ENCODE results near the gene KRTAP10-1. TPM values are rescaled to one million over a fixed set of nuclear protein-coding genes. Genes with fewer than 3 reads are reported as not detected.

Gene KRTAP10-1
- total RNA-seq, 1 experiment from 2014 or later = not detected

DNA sequence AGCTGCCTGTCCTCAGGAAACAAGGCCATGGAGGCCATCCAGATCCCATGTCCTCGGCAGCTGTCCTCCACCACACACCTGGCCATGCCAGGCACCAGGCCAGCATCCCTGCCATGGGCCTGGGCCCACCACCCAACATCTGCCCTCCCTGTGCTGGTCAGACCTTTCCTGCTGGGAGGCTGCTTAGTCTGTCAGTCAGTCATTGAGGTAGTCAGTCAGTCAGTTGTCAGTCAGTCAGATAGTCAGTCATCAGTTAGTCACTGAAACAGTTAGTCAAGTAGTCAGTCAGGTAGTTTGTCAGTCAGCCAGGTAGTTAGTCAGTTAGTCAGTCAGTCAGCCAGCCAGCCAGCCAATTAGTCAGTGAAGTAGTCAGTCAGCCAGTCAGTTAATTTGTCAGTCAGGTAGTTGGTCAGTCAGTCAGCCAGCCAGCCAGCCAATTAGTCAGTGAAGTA, 17.2 kb downstream of the KRTAP10-1 start:
- H3K9me3 Mint-ChIP-seq = peaks cover 4% of the 10 kb centered on the region
- H3K27ac Mint-ChIP-seq = no peak overlapping the region
- CTCF ChIA-PET = interaction anchor here (1.0 to 3.7 kb wide), 3 partner anchors 12 to 271 kb away, joined by 3 to 21 read pairs (median 4); no protein-coding TSS in a partner anchor
- TF ChIP-seq ZNF416 (CRISPR knock-in tag; IDR thresholded peaks at IDR 0.05) = no peak
- TF ChIP-seq, protein P1, sequence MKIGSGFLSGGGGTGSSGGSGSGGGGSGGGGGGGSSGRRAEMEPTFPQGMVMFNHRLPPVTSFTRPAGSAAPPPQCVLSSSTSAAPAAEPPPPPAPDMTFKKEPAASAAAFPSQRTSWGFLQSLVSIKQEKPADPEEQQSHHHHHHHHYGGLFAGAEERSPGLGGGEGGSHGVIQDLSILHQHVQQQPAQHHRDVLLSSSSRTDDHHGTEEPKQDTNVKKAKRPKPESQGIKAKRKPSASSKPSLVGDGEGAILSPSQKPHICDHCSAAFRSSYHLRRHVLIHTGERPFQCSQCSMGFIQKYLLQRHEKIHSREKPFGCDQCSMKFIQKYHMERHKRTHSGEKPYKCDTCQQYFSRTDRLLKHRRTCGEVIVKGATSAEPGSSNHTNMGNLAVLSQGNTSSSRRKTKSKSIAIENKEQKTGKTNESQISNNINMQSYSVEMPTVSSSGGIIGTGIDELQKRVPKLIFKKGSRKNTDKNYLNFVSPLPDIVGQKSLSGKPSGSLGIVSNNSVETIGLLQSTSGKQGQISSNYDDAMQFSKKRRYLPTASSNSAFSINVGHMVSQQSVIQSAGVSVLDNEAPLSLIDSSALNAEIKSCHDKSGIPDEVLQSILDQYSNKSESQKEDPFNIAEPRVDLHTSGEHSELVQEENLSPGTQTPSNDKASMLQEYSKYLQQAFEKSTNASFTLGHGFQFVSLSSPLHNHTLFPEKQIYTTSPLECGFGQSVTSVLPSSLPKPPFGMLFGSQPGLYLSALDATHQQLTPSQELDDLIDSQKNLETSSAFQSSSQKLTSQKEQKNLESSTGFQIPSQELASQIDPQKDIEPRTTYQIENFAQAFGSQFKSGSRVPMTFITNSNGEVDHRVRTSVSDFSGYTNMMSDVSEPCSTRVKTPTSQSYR (CRISPR knock-in tag; IDR thresholded peaks at IDR 0.05) = no peak
- DNase-seq (ENCODE audit: low spot score) (no peak), ATAC-seq (no peak)
- no peak overlapping the region for H3K4me3 Mint-ChIP-seq
- no peaks in the 10 kb centered on the region for H3K36me3 Mint-ChIP-seq
- no peaks in the 10 kb centered on the region; the same call in 1 of the 2 replicates for H3K27me3 Mint-ChIP-seq (ENCODE audit: low read depth)
- 0 out of 2 replicates have a peak, but pooled peaks cover 2% of the 10 kb centered on the region for H3K4me1 Mint-ChIP-seq
- POLR2A ChIA-PET = no interaction called here

DNA sequence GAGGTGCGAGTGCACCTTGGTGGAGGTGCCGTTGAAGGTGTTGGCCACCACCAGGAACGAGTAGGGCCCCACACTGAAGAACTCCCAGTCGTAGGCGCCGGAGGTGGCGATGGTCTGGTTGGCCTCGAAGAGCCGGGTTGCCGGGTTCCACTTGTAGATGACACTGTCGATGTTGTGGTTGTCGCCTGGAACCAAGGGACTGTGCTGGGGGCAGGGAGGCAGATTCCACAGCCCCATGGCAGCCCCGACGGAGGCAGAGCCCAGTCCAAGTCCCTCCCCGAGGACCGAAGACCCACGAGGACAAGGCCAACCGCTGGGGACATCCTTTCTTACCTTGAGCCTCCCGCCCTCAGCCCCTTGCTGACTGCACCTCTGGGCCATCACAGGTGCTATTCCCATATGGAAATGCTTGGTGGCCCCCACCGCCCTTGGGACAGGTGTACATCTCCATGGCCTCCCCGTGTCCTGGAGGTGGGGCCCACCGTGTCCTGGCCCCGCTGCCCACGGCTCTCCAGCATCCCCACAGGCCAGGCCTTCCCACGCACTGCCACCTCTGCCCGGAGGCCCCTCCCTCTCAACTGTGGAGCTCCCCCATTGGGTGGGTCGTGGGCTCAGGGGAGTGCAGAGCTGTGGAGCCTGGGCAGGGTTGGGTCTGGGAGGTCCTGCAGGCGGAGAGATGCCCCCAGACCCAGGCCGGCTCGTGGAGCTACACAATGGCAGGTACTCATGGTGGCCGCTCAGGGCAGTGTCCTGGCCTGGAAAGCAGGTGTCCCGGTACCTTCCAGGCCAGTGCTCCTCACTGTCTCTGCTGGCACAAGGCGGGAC, 17.9 kb downstream of the KRTAP10-1 start:
- Mint-ChIP-seq H3K4me3 (no peak overlapping the region), H3K4me1 (0 out of 2 replicates have a peak, but pooled peaks cover 2% of the 10 kb centered on the region), H3K27me3 (ENCODE audit: low read depth) (no peaks in the 10 kb centered on the region; the same call in 1 of the 2 replicates), H3K9me3 (peaks cover 10% of the 10 kb centered on the region), H3K27ac (no peak overlapping the region), H3K36me3 (no peaks in the 10 kb centered on the region)
- DNase-seq (ENCODE audit: low spot score) (peak; percentile 18), ATAC-seq (peak; percentile 24; the same call in 1 of the 2 replicates)
- POLR2A ChIA-PET = no interaction called here
- CTCF ChIA-PET = interaction anchor here (1.0 to 3.7 kb wide), 3 partner anchors 12 to 271 kb away, joined by 3 to 21 read pairs (median 4); no protein-coding TSS in a partner anchor
- TF ChIP-seq JAZF1 (CRISPR knock-in tag; IDR thresholded peaks at IDR 0.05) (no peak), NR1H2 (CRISPR knock-in tag; IDR thresholded peaks at IDR 0.05) (no peak), ZBTB21 (CRISPR knock-in tag; IDR thresholded peaks at IDR 0.05; ENCODE audit: borderline replicate concordance) (no peak), KAT7 (CRISPR knock-in tag; IDR thresholded peaks at IDR 0.05; ENCODE audit: borderline replicate concordance) (no peak), ZNF671 (CRISPR knock-in tag; IDR thresholded peaks at IDR 0.05) (no peak), CREB1 (CRISPR knock-in tag; IDR thresholded peaks at IDR 0.05) (no peak), GABPB1 (CRISPR knock-in tag; IDR thresholded peaks at IDR 0.05) (no peak), MXD4 (CRISPR knock-in tag; IDR thresholded peaks at IDR 0.05; ENCODE audit: borderline replicate concordance) (no peak), ELF4 (CRISPR knock-in tag; IDR thresholded peaks at IDR 0.05; ENCODE audit: low read depth) (no peak), NFATC4 (CRISPR knock-in tag; IDR thresholded peaks at IDR 0.05) (no peak), SP1 (CRISPR knock-in tag; conservative IDR thresholded peaks at IDR 0.05) (no peak), ZNF423 (CRISPR knock-in tag; IDR thresholded peaks at IDR 0.05) (no peak), ESRRA (CRISPR knock-in tag; IDR thresholded peaks at IDR 0.05; ENCODE audit: borderline replicate concordance) (no peak)
- TF ChIP-seq, protein P2, sequence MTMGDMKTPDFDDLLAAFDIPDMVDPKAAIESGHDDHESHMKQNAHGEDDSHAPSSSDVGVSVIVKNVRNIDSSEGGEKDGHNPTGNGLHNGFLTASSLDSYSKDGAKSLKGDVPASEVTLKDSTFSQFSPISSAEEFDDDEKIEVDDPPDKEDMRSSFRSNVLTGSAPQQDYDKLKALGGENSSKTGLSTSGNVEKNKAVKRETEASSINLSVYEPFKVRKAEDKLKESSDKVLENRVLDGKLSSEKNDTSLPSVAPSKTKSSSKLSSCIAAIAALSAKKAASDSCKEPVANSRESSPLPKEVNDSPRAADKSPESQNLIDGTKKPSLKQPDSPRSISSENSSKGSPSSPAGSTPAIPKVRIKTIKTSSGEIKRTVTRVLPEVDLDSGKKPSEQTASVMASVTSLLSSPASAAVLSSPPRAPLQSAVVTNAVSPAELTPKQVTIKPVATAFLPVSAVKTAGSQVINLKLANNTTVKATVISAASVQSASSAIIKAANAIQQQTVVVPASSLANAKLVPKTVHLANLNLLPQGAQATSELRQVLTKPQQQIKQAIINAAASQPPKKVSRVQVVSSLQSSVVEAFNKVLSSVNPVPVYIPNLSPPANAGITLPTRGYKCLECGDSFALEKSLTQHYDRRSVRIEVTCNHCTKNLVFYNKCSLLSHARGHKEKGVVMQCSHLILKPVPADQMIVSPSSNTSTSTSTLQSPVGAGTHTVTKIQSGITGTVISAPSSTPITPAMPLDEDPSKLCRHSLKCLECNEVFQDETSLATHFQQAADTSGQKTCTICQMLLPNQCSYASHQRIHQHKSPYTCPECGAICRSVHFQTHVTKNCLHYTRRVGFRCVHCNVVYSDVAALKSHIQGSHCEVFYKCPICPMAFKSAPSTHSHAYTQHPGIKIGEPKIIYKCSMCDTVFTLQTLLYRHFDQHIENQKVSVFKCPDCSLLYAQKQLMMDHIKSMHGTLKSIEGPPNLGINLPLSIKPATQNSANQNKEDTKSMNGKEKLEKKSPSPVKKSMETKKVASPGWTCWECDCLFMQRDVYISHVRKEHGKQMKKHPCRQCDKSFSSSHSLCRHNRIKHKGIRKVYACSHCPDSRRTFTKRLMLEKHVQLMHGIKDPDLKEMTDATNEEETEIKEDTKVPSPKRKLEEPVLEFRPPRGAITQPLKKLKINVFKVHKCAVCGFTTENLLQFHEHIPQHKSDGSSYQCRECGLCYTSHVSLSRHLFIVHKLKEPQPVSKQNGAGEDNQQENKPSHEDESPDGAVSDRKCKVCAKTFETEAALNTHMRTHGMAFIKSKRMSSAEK (CRISPR knock-in tag; IDR thresholded peaks at IDR 0.05; ENCODE audit: borderline replicate concordance) = no peak
- TF ChIP-seq, protein P3, sequence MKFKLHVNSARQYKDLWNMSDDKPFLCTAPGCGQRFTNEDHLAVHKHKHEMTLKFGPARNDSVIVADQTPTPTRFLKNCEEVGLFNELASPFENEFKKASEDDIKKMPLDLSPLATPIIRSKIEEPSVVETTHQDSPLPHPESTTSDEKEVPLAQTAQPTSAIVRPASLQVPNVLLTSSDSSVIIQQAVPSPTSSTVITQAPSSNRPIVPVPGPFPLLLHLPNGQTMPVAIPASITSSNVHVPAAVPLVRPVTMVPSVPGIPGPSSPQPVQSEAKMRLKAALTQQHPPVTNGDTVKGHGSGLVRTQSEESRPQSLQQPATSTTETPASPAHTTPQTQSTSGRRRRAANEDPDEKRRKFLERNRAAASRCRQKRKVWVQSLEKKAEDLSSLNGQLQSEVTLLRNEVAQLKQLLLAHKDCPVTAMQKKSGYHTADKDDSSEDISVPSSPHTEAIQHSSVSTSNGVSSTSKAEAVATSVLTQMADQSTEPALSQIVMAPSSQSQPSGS (CRISPR knock-in tag; IDR thresholded peaks at IDR 0.05; ENCODE audit: borderline replicate concordance, low read depth) = no peak
- TF ChIP-seq, protein P4, sequence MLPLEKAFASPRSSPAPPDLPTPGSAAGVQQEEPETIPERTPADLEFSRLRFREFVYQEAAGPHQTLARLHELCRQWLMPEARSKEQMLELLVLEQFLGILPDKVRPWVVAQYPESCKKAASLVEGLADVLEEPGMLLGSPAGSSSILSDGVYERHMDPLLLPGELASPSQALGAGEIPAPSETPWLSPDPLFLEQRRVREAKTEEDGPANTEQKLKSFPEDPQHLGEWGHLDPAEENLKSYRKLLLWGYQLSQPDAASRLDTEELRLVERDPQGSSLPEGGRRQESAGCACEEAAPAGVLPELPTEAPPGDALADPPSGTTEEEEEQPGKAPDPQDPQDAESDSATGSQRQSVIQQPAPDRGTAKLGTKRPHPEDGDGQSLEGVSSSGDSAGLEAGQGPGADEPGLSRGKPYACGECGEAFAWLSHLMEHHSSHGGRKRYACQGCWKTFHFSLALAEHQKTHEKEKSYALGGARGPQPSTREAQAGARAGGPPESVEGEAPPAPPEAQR (CRISPR knock-in tag; IDR thresholded peaks at IDR 0.05) = no peak
- TF ChIP-seq, protein P5, sequence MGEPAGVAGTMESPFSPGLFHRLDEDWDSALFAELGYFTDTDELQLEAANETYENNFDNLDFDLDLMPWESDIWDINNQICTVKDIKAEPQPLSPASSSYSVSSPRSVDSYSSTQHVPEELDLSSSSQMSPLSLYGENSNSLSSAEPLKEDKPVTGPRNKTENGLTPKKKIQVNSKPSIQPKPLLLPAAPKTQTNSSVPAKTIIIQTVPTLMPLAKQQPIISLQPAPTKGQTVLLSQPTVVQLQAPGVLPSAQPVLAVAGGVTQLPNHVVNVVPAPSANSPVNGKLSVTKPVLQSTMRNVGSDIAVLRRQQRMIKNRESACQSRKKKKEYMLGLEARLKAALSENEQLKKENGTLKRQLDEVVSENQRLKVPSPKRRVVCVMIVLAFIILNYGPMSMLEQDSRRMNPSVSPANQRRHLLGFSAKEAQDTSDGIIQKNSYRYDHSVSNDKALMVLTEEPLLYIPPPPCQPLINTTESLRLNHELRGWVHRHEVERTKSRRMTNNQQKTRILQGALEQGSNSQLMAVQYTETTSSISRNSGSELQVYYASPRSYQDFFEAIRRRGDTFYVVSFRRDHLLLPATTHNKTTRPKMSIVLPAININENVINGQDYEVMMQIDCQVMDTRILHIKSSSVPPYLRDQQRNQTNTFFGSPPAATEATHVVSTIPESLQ (CRISPR knock-in tag; IDR thresholded peaks at IDR 0.05) = no peak

All from WTC11 (cell line).